Measurements from ENCODE around the gene SUMO3.

DNA sequence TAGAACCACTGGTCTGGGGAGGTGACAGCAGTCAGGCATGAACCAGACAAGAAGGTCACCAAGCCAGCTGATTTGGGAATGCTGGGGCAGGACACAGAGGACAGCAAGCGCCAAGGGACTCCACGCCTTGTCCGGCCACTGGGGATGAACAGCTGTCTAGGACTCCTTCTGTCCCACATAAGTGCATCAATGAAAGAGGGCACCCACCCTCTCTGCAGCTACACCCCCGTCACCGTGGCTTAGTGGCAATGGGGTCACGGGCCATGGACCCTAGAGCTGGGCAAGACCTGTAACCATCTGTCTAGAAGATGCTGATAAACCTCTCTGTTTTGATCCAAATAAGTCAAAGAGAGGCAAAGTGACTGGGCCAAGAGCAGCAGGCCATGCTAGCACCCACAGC is 33.1 kb downstream of the SUMO3 start:
- no peak for TF ChIP-seq POLR2A (IDR thresholded peaks at IDR 0.05; ENCODE audit: low read depth, low read length)
- no peak for TF ChIP-seq POLR2AphosphoS5 (IDR thresholded peaks at IDR 0.05; ENCODE audit: low read depth, low read length)
